Endothelial cell of umbilical vein (primary cell): Measurements from ENCODE around the gene PRXL2B. TPM values are rescaled to one million over a fixed set of nuclear protein-coding genes. Genes with fewer than 3 reads are reported as not detected.

Experiments used
- BruUV-seq: library from RNA; stranded (reverse); fragments of 400-500 nt; replicated peaks from 2 replicates; lab custom pipeline; 2021; lab: Mats Ljungman, UMichigan
- CTCF ChIA-PET: fragments of 300-600, 350-600 bp; sonication (Branson Sonifier 250); formaldehyde crosslinking; loops from one replicate; lab custom pipeline; 2021; ENCODE audit warnings: antibody characterized with exemption, inconsistent platforms; lab: Charles Lee
- POLR2A ChIA-PET: fragments of 300-600, 350-600 bp; sonication (Branson Sonifier 250); formaldehyde crosslinking; loops from one replicate; lab custom pipeline; 2021; ENCODE audit warnings: antibody characterized with exemption, inconsistent platforms; lab: Charles Lee
- DNase-seq: peaks from one replicate; pipeline ENCODE4 v3.0.0-alpha.2; 2011; ENCODE audit warnings: low read depth, low spot score
- FAIRE-seq: peaks from 2 replicates; lab custom pipeline; 2011; peaks lifted over from hg19 to GRCh38; lab: Jason Lieb, UNC
- H2AFZ ChIP-seq: 2 replicates; pipeline ENCODE4 v1.6.0; 2012; ENCODE audit warnings: low read depth, low read length, control low read depth, inconsistent platforms
- H3K27ac ChIP-seq: 2 replicates; pipeline ENCODE4 v1.5.1; 2011; ENCODE audit warnings: low read depth, mild to moderate bottlenecking, control low read depth, low read length, moderate library complexity; ENCODE audit not compliant: insufficient read depth
- H3K27me3 ChIP-seq, 2 experiments: 2 replicates each; pipeline versions ENCODE4 v1.6.0 to v1.6.1; 2011; ENCODE audit warnings: low read length in 2 of 2, mixed read lengths in 1 of 2; ENCODE audit not compliant: control insufficient read depth in 2 of 2, insufficient read depth in 2 of 2
- H3K36me3 ChIP-seq, 2 experiments: 2 replicates in 1 of 2; 3 replicates in 1 of 2; pipeline ENCODE4 v1.5.1; 2011; ENCODE audit warnings: low read length in 2 of 2, mild to moderate bottlenecking in 1 of 2, moderate library complexity in 1 of 2; ENCODE audit not compliant: control insufficient read depth in 2 of 2, insufficient read depth in 2 of 2; ENCODE audit errors: extremely low read depth in 1 of 2
- H3K4me1 ChIP-seq: 3 replicates; pipeline ENCODE4 v1.5.1; 2011; ENCODE audit warnings: mild to moderate bottlenecking, low read length; ENCODE audit not compliant: control insufficient read depth, insufficient read depth; ENCODE audit errors: extremely low read depth
- H3K4me2 ChIP-seq: 2 replicates; pipeline ENCODE4 v1.6.1; 2011; ENCODE audit warnings: low read length, control low read depth, mixed read lengths; ENCODE audit not compliant: insufficient read depth
- H3K4me3 ChIP-seq, 3 experiments: fragments of 200-600 bp in 1 of 3; sonication (generic), shearing (Covaris generic) in 1 of 3; replicated peaks in 1 of 3; 2 replicates each; pipeline ENCODE4 v1.5.1; 2011 to 2016; ENCODE audit warnings: control low read depth in 3 of 3, low read length in 3 of 3, mild to moderate bottlenecking in 2 of 3, inconsistent platforms in 1 of 3, low read depth in 1 of 3, moderate library complexity in 1 of 3; ENCODE audit not compliant: insufficient read depth in 1 of 3
- H3K79me2 ChIP-seq: 2 replicates; pipeline ENCODE4 v1.6.0; 2012; ENCODE audit warnings: low read length, inconsistent platforms; ENCODE audit not compliant: control insufficient read depth, insufficient read depth
- H3K9ac ChIP-seq: replicated peaks from 2 replicates; pipeline ENCODE3; 2011; ENCODE audit warnings: low read length, control low read depth; ENCODE audit not compliant: insufficient read depth; ENCODE audit errors: extremely low read depth
- H3K9me1 ChIP-seq: replicated peaks from 3 replicates; pipeline ENCODE4 v1.6.0; 2011; ENCODE audit warnings: mild to moderate bottlenecking, low read length; ENCODE audit not compliant: control insufficient read depth, insufficient read depth; ENCODE audit errors: extremely low read depth
- H3K9me3 ChIP-seq: replicated peaks from 2 replicates; pipeline ENCODE4 v1.5.1; 2012; ENCODE audit warnings: low read length, inconsistent platforms; ENCODE audit not compliant: control insufficient read depth, insufficient read depth
- H4K20me1 ChIP-seq: replicated peaks from 2 replicates; pipeline ENCODE3; 2011; ENCODE audit warnings: mild to moderate bottlenecking, low read length; ENCODE audit not compliant: control insufficient read depth, insufficient read depth; ENCODE audit errors: extremely low read depth
- CTCF ChIP-seq, 2 donors: IDR thresholded peaks; 1 replicate in 1 of 2; 2 replicates in 1 of 2; pipeline ENCODE4 v1.5.1; 2011; ENCODE audit warnings: low read length in 2 of 2, mild to moderate bottlenecking in 2 of 2, moderate library complexity in 2 of 2, control low read depth in 1 of 2, inconsistent platforms in 1 of 2, low read depth in 1 of 2; ENCODE audit not compliant: insufficient read depth in 1 of 2; ENCODE audit errors: extremely low read depth in 1 of 2
- EZH2 ChIP-seq: IDR thresholded peaks from 2 replicates; pipeline ENCODE4 v1.6.1; 2012; ENCODE audit warnings: borderline replicate concordance, low read depth, mild to moderate bottlenecking, moderate library complexity, low read length, inconsistent platforms; ENCODE audit not compliant: severe bottlenecking
- FOS ChIP-seq: IDR thresholded peaks from 2 replicates; pipeline ENCODE4 v1.6.1; 2011; ENCODE audit warnings: mild to moderate bottlenecking, low read length, moderate library complexity, borderline replicate concordance; ENCODE audit not compliant: insufficient read depth
- GATA2 ChIP-seq: IDR thresholded peaks from 2 replicates; pipeline ENCODE4 v1.7.0; 2011; ENCODE audit warnings: low read depth, mild to moderate bottlenecking, moderate library complexity, mixed read lengths, low read length; ENCODE audit not compliant: insufficient read length, insufficient read depth
- JUN ChIP-seq: IDR thresholded peaks from 2 replicates; pipeline ENCODE4 v1.6.1; 2011; ENCODE audit warnings: borderline replicate concordance, low read depth; ENCODE audit not compliant: insufficient read length, insufficient read depth
- MAX ChIP-seq: IDR thresholded peaks from 2 replicates; pipeline ENCODE4 v1.6.1; 2011; ENCODE audit not compliant: insufficient read depth, insufficient read length
- MYC ChIP-seq: IDR thresholded peaks from one replicate; pipeline ENCODE4 v1.6.1; 2011; ENCODE audit warnings: mild to moderate bottlenecking, low read depth, low read length
- POLR2A ChIP-seq: IDR thresholded peaks from 2 replicates; pipeline ENCODE4 v1.6.1; 2012; ENCODE audit warnings: low read depth, mild to moderate bottlenecking, control low read depth, low read length
- POLR2AphosphoS5 ChIP-seq: IDR thresholded peaks from 2 replicates; pipeline ENCODE4 v1.6.1; 2012; ENCODE audit warnings: low read depth, mild to moderate bottlenecking, control low read depth, low read length, moderate library complexity; ENCODE audit not compliant: insufficient read depth
- dilution Hi-C: fragments of 300-500 bp; cut with MboI; formaldehyde crosslinking; loops from one replicate; pipeline ENCODE4 v1.15.0; 2019; ENCODE audit warnings: low sequenced_read_pairs; ENCODE audit not compliant: extremely low pct_ligation_motif_present
- intact Hi-C: fragments of 100-400 bp; cut with micrococcal nuclease; formaldehyde crosslinking; loops from one replicate; pipeline ENCODE4 v1.10.0; 2022
- polyA plus RNA-seq, 4 experiments: library from polyadenylated mRNA; depleted of rRNA in 3 of 4; stranded (reverse) in 3 of 4; unstranded in 1 of 4; fragments of >200 nt; gene quantifications; 2 replicates each; pipeline versions ENCODE4 v1.2.1 to v1.2.3, GENCODE V29; 2011 to 2012; ENCODE audit warnings: missing spikeins in 1 of 4
- total RNA-seq: library from RNA; stranded (reverse); gene quantifications from 2 replicates; pipeline ENCODE4 v1.2.3, GENCODE V29; 2021

PRXL2B gene
- total and polyA plus RNA-seq, 2 donors (not counting 3 experiments of a cell fraction or from before 2014, with no cell fraction given): 29.6 to 55.8 TPM

- Histone ChIP-seq H3K27ac (no peak overlapping the region), H3K9me1 (no peaks in the 10 kb centered on the region), H3K9me3 (peaks cover 1% of the 10 kb centered on the region), H3K27me3 (no peaks in the 10 kb centered on the region), H4K20me1 (no peaks in the 10 kb centered on the region), H3K4me2 (no peak overlapping the region), H3K9ac (no peak overlapping the region), H3K36me3 (no peaks in the 10 kb centered on the region), H3K79me2 (no peaks in the 10 kb centered on the region), H3K4me1 (peaks cover under 1% of the 10 kb centered on the region), H3K4me3 (no peak overlapping the region), H2AFZ (no peak overlapping the region)
- CTCF ChIA-PET: no interaction called here
- TF ChIP-seq MAX (no peak), POLR2AphosphoS5 (no peak), JUN (no peak), GATA2 (no peak), CTCF (IDR thresholded peaks at IDR 0.05; ENCODE audit: extremely low read depth in 1 of 2, insufficient read depth in 1 of 2, low read depth in 1 of 2, low read length in 2 of 2) (no peak), EZH2 (no peak), FOS (no peak), MYC (no peak), POLR2A (no peak)
- no peak for FAIRE-seq
- DNase-seq: no peak
- intact Hi-C loops (no loop called here), dilution Hi-C loops (no loop called here)
- POLR2A ChIA-PET: no interaction called here
- no TSS peak for BruUV-seq
These were observed 50.2 kb downstream of the PRXL2B start for GRCh38 chr1:2636733-2637132.
